Prostate gland (tissue), 2 donors: Measurements from ENCODE around the gene FAM171A2.

ENCODE experiments used
- CTCF ChIP-seq, 4 experiments: fragments of 200-600 bp in 2 of 4; fragments of 450-650 bp in 2 of 4; sonication (generic) in 2 of 4; IDR thresholded peaks; 1 replicate in 3 of 4; 2 replicates in 1 of 4; pipeline ENCODE4 v1.5.1; 2016 to 2019; ENCODE audit warnings: antibody characterized with exemption in 4 of 4, mild to moderate bottlenecking in 2 of 4, moderate library complexity in 2 of 4
- POLR2A ChIP-seq: fragments of 450-650 bp; IDR thresholded peaks from one replicate; pipeline ENCODE4 v1.6.1; 2016; ENCODE audit warnings: antibody characterized with exemption, mild to moderate bottlenecking
- POLR2AphosphoS5 ChIP-seq: sonication (generic); formaldehyde crosslinking; IDR thresholded peaks from one replicate; pipeline ENCODE4 v1.6.1; 2017; ENCODE audit warnings: antibody characterized with exemption

- no peak for TF ChIP-seq POLR2A
- TF ChIP-seq CTCF (IDR thresholded peaks at IDR 0.05) = no peak
- TF ChIP-seq POLR2AphosphoS5 = no peak
Observed at GRCh38 chr17:44304651-44305050, 59.0 kb downstream of the FAM171A2 start.
